ENCODE results near the gene TSPO2. TPM values are rescaled to one million over a fixed set of nuclear protein-coding genes. Genes with fewer than 3 reads are reported as not detected.

TSPO2 gene
- polyA plus RNA-seq, 1 donor (not counting 4 experiments of a cell fraction or from before 2014, with no cell fraction given) = not detected

DNA sequence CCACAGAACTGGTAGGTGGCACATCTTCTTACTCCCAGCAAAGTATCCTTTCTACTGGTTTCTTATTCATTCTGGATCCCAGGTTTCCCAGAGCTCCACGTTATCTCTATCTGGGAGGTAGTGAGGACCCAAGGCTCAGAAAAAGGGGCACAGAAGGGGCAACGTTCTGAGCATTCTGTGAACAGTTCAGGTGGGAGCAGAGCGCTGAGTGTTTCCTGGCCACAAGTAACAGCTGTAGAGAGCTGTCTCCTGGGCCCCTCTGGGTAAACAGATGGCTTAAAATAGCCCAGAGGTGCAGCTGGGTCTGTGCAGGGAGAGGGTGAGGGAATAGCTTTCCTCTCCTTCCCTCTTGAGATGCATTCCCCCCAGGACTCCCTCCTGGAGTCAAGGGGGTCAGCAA lies 12.9 kb downstream of the TSPO2 start:
- dilution Hi-C loops (cut with MboI; ENCODE audit: extremely low pct_ligation_motif_present, low sequenced_read_pairs) = no loop called here
- peaks cover 14% of the 10 kb centered on the region for H3K4me1 ChIP-seq (ENCODE audit: control insufficient read depth, extremely low read depth, insufficient read depth, low read length)
- no peak overlapping the region for H3K4me3 ChIP-seq (ENCODE audit: control insufficient read depth in 2 of 3, extremely low read depth in 1 of 3, insufficient read depth in 2 of 3, low read depth in 1 of 3, low read length in 3 of 3)
- no peaks in the 10 kb centered on the region for H3K36me3 ChIP-seq (ENCODE audit: control insufficient read depth in 2 of 2, extremely low read depth in 1 of 2, insufficient read depth in 2 of 2, low read length in 2 of 2)
- no peak overlapping the region for H3K4me2 ChIP-seq (ENCODE audit: control insufficient read depth, extremely low read depth, insufficient read depth, low read depth, low read length)
- H3K79me2 ChIP-seq (ENCODE audit: control insufficient read depth, insufficient read depth, low read length) = no peaks in the 10 kb centered on the region
- no peaks in the 10 kb centered on the region for H3K9me3 ChIP-seq (ENCODE audit: control insufficient read depth, low read depth, low read length)
- no peak overlapping the region for H3K9ac ChIP-seq (ENCODE audit: control insufficient read depth, extremely low read depth, insufficient read depth, low read length)
- no peaks in the 10 kb centered on the region for H3K9me1 ChIP-seq (ENCODE audit: control insufficient read depth, extremely low read depth, insufficient read depth, low read length)
- H4K20me1 ChIP-seq (ENCODE audit: control insufficient read depth, extremely low read depth, insufficient read depth, low read length) = no peaks in the 10 kb centered on the region
- FAIRE-seq (no peak), DNase-seq (ENCODE audit: low read depth, low spot score) (no peak)
- H3K27me3 ChIP-seq (ENCODE audit: control insufficient read depth, extremely low read depth, insufficient read depth, low read length) = no peaks in the 10 kb centered on the region
- no peak overlapping the region for H3K27ac ChIP-seq (ENCODE audit: control insufficient read depth, insufficient read depth, low read length)
- TF ChIP-seq, protein P1, sequence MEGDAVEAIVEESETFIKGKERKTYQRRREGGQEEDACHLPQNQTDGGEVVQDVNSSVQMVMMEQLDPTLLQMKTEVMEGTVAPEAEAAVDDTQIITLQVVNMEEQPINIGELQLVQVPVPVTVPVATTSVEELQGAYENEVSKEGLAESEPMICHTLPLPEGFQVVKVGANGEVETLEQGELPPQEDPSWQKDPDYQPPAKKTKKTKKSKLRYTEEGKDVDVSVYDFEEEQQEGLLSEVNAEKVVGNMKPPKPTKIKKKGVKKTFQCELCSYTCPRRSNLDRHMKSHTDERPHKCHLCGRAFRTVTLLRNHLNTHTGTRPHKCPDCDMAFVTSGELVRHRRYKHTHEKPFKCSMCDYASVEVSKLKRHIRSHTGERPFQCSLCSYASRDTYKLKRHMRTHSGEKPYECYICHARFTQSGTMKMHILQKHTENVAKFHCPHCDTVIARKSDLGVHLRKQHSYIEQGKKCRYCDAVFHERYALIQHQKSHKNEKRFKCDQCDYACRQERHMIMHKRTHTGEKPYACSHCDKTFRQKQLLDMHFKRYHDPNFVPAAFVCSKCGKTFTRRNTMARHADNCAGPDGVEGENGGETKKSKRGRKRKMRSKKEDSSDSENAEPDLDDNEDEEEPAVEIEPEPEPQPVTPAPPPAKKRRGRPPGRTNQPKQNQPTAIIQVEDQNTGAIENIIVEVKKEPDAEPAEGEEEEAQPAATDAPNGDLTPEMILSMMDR (optimal IDR thresholded peaks at IDR 0.05 in 1 of 3, IDR thresholded peaks at IDR 0.05 in 1 of 3, conservative IDR thresholded peaks at IDR 0.05 in 1 of 3; ENCODE audit: extremely low read depth in 1 of 3, insufficient read depth in 2 of 3, low read length in 3 of 3) = no peak
- no peak for TF ChIP-seq EZH2 (IDR thresholded peaks at IDR 0.05; ENCODE audit: low read length)
- H2AFZ ChIP-seq (ENCODE audit: control insufficient read depth, low read length) = no peak overlapping the region

DNA sequence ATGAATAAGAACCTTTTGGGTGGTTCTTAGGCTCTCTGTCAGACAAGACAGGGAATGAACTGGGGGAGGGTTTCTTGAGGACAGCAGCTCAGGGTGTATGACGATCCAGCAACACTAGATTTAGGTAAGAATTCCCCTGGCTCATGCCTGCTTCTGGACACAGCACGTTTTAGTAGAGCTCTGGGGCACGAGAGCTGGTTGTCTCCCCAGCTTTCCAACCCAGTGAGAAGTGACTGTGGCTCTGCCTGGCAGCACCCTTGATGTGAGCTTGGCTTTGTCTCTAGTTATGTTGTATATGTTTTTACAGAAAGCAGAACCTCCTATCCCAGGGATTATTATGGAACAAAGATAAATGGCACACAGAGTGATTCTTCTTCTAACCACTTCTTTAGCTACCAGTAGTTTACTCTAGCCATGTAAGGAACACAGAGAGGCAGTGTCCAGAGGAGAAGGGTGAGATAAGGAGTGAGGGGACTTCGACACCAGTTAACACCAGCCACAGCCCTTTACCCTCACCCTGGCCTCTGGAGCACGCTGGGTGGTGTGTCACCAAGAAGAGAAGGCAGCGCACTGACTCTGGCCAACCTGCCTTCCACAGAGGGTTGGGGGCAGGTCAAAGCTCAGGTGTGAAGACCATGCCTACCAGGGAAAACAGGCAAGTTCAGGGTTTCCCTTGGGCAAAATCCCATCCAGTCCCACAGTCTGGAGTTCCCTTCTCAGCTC lies 14.7 kb downstream of the TSPO2 start:
- no peak overlapping the region for H2AFZ ChIP-seq (ENCODE audit: control insufficient read depth, low read length)
- H3K9me3 ChIP-seq (ENCODE audit: control insufficient read depth, low read depth, low read length) = no peaks in the 10 kb centered on the region
- no peak for TF ChIP-seq EZH2 (IDR thresholded peaks at IDR 0.05; ENCODE audit: low read length)
- TF ChIP-seq, protein P1 (optimal IDR thresholded peaks at IDR 0.05 in 1 of 3, IDR thresholded peaks at IDR 0.05 in 1 of 3, conservative IDR thresholded peaks at IDR 0.05 in 1 of 3; ENCODE audit: extremely low read depth in 1 of 3, insufficient read depth in 2 of 3, low read length in 3 of 3) = no peak
- peaks cover 14% of the 10 kb centered on the region for H3K4me1 ChIP-seq (ENCODE audit: control insufficient read depth, extremely low read depth, insufficient read depth, low read length)
- no peaks in the 10 kb centered on the region for H3K36me3 ChIP-seq (ENCODE audit: control insufficient read depth in 2 of 2, extremely low read depth in 1 of 2, insufficient read depth in 2 of 2, low read length in 2 of 2)
- H3K9ac ChIP-seq (ENCODE audit: control insufficient read depth, extremely low read depth, insufficient read depth, low read length) = no peak overlapping the region
- DNase-seq (ENCODE audit: low read depth, low spot score) = no peak
- H3K4me2 ChIP-seq (ENCODE audit: control insufficient read depth, extremely low read depth, insufficient read depth, low read depth, low read length) = no peak overlapping the region
- dilution Hi-C loops (cut with MboI; ENCODE audit: extremely low pct_ligation_motif_present, low sequenced_read_pairs) = no loop called here
- H4K20me1 ChIP-seq (ENCODE audit: control insufficient read depth, extremely low read depth, insufficient read depth, low read length) = no peaks in the 10 kb centered on the region
- H3K79me2 ChIP-seq (ENCODE audit: control insufficient read depth, insufficient read depth, low read length) = no peaks in the 10 kb centered on the region
- no peaks in the 10 kb centered on the region for H3K9me1 ChIP-seq (ENCODE audit: control insufficient read depth, extremely low read depth, insufficient read depth, low read length)
- H3K27me3 ChIP-seq (ENCODE audit: control insufficient read depth, extremely low read depth, insufficient read depth, low read length) = no peaks in the 10 kb centered on the region
- no peak for FAIRE-seq
- no peak overlapping the region for H3K4me3 ChIP-seq (ENCODE audit: control insufficient read depth in 2 of 3, extremely low read depth in 1 of 3, insufficient read depth in 2 of 3, low read depth in 1 of 3, low read length in 3 of 3)
- no peak overlapping the region for H3K27ac ChIP-seq (ENCODE audit: control insufficient read depth, insufficient read depth, low read length)

All from keratinocyte (primary cell).